GM12878 (cell line): ENCODE measurements around the gene ZNF585A. TPM values are rescaled to one million over a fixed set of nuclear protein-coding genes. Genes with fewer than 3 reads are reported as not detected.

Experiments used
- ATF3 ChIP-seq: IDR thresholded peaks from 2 replicates; pipeline ENCODE4 v1.6.1; 2011; ENCODE audit warnings: low read depth, mild to moderate bottlenecking, low read length, moderate library complexity, borderline replicate concordance; ENCODE audit errors: extremely low read depth
- BMI1 ChIP-seq: fragments of 450-650 bp; IDR thresholded peaks from 2 replicates; pipeline ENCODE4 v1.6.1; 2016; ENCODE audit warnings: mild to moderate bottlenecking, moderate library complexity, borderline replicate concordance
- CHD2 ChIP-seq: IDR thresholded peaks from 2 replicates; pipeline ENCODE4 v1.6.1; 2011; ENCODE audit warnings: low read depth, low read length, improper control_type of control experiment, borderline replicate concordance
- DPF2 ChIP-seq: fragments of 450-650 bp; IDR thresholded peaks from 2 replicates; pipeline ENCODE4 v1.6.1; 2017; ENCODE audit warnings: mild to moderate bottlenecking
- E2F4 ChIP-seq: IDR thresholded peaks from 2 replicates; pipeline ENCODE4 v1.6.1; 2012; ENCODE audit warnings: low read depth, low read length, improper control_type of control experiment
- E2F8 ChIP-seq: fragments of 450-650 bp; IDR thresholded peaks from 2 replicates; pipeline ENCODE4 v1.6.1; 2018; ENCODE audit warnings: mild to moderate bottlenecking, low read depth, moderate library complexity; ENCODE audit not compliant: partially characterized antibody
- ESRRA ChIP-seq: IDR thresholded peaks from 2 replicates; pipeline ENCODE4 v1.6.1; 2012; ENCODE audit warnings: mild to moderate bottlenecking, low read length, improper control_type of control experiment
- GATAD2B ChIP-seq: fragments of 450-650 bp; conservative IDR thresholded peaks from 2 replicates; pipeline ENCODE4 v1.6.1; 2017; ENCODE audit warnings: low read depth, mild to moderate bottlenecking, moderate library complexity
- HDAC2 ChIP-seq: fragments of 200-600 bp; sonication (generic); IDR thresholded peaks from 2 replicates; pipeline ENCODE4 v1.6.1; 2017
- HDAC6 ChIP-seq: fragments of 200-600 bp; sonication (generic); IDR thresholded peaks from one replicate; pipeline ENCODE4 v1.8.0; 2017; ENCODE audit warnings: antibody characterized with exemption; ENCODE audit not compliant: unreplicated experiment
- IKZF2 ChIP-seq, 2 experiments: fragments of 450-650 bp; IDR thresholded peaks; 2 replicates each; pipeline ENCODE4 v1.6.1; 2017; ENCODE audit warnings: mild to moderate bottlenecking in 2 of 2, moderate library complexity in 2 of 2
- JUNB ChIP-seq: IDR thresholded peaks from 2 replicates; pipeline ENCODE4 v1.6.1; 2016; ENCODE audit warnings: antibody characterized with exemption, mild to moderate bottlenecking
- MTA2 ChIP-seq: fragments of 450-650 bp; IDR thresholded peaks from 2 replicates; pipeline ENCODE4 v1.6.1; 2016; ENCODE audit warnings: low read depth, mild to moderate bottlenecking, moderate library complexity
- MXI1 ChIP-seq: fragments of 150-350 bp; IDR thresholded peaks from 2 replicates; pipeline ENCODE4 v1.6.1; 2011; ENCODE audit warnings: low read depth, mild to moderate bottlenecking, inconsistent platforms, low read length, improper control_type of control experiment
- NR2F1 ChIP-seq: fragments of 450-650 bp; conservative IDR thresholded peaks from 2 replicates; pipeline ENCODE4 v1.6.1; 2017; ENCODE audit warnings: mild to moderate bottlenecking
- SP1 ChIP-seq: IDR thresholded peaks from one replicate; pipeline ENCODE4 v1.6.1; 2011; ENCODE audit warnings: low read depth, low read length
- TARDBP ChIP-seq: IDR thresholded peaks from 2 replicates; pipeline ENCODE4 v1.6.1; 2016; ENCODE audit warnings: borderline replicate concordance
- USF2 ChIP-seq: IDR thresholded peaks from 2 replicates; pipeline ENCODE4 v1.6.1; 2011; ENCODE audit warnings: low read depth, low read length, improper control_type of control experiment, borderline replicate concordance
- ZNF217 ChIP-seq: fragments of 450-650 bp; IDR thresholded peaks from 2 replicates; pipeline ENCODE4 v1.6.1; 2017; ENCODE audit warnings: antibody characterized with exemption, mild to moderate bottlenecking
- ZNF24 ChIP-seq: fragments of 450-650 bp; IDR thresholded peaks from 2 replicates; pipeline ENCODE4 v1.6.1; 2017; ENCODE audit warnings: antibody characterized with exemption, mild to moderate bottlenecking
- ZNF274 ChIP-seq: IDR thresholded peaks from one replicate; pipeline ENCODE4 v1.8.0; 2011; ENCODE audit not compliant: insufficient read length, insufficient read depth
- ZNF592 ChIP-seq: fragments of 450-650 bp; IDR thresholded peaks from 2 replicates; pipeline ENCODE4 v1.6.1; 2017; ENCODE audit warnings: mild to moderate bottlenecking, moderate library complexity
- polyA plus RNA-seq, 11 experiments: library from polyadenylated mRNA; depleted of rRNA in 4 of 11; unstranded in 6 of 11; stranded (reverse) in 5 of 11; fragments of >200 nt; fragmentation: Nextera tagmentation in 4 of 11; fragmentation: Illumina TruSeq in 1 of 11; extraction: Ambion mirVana in 4 of 11; extraction: Trizol in 1 of 11; gene quantifications; 1 replicate in 1 of 11; 2 replicates in 10 of 11; pipeline versions ENCODE4 v1.2.1 to v1.2.3, GENCODE V29; 2011 to 2016; ENCODE audit warnings: inconsistent platforms in 2 of 11, missing spikeins in 2 of 11, low read depth in 1 of 11
- total RNA-seq, 4 experiments: library from RNA; depleted of rRNA in 3 of 4; stranded (reverse); fragments of >200 nt in 3 of 4; fragmentation: Illumina TruSeq in 1 of 4; extraction: Trizol in 1 of 4; gene quantifications; 2 replicates each; pipeline versions ENCODE4 v1.2.1 to v1.2.3, GENCODE V29; 2013 to 2021

Gene ZNF585A
- total and polyA plus RNA-seq, 10 of the 15 experiments (the other 5 are each of a cell fraction or from before 2014, with no cell fraction given), result 6.9 to 38.7 (median 14.0) TPM

GRCh38 chr19:37172368-37173366 is at the start of gene ZNF585A (continued):
- no peak for TF ChIP-seq E2F4
- no peak for TF ChIP-seq USF2
- TF ChIP-seq E2F8, result no peak
- no peak; the same call in 1 of the 2 replicates for TF ChIP-seq NR2F1
- no peak for TF ChIP-seq ZNF592
- TF ChIP-seq ATF3, result no peak
- TF ChIP-seq JUNB, result no peak
- TF ChIP-seq TARDBP, result peak; percentile 77
- no peak for TF ChIP-seq CHD2
- no peak for TF ChIP-seq ZNF217
- no peak for TF ChIP-seq HDAC2
- TF ChIP-seq GATAD2B, result no peak
- no peak for TF ChIP-seq MTA2
- no peak for TF ChIP-seq BMI1
- TF ChIP-seq IKZF2 (IDR thresholded peaks at IDR 0.05), result peak; percentile 77 to 81
- no peak for TF ChIP-seq SP1
- peak; percentile 77 for TF ChIP-seq MXI1
- TF ChIP-seq ZNF24, result no peak
- TF ChIP-seq HDAC6, result no peak
- no peak for TF ChIP-seq DPF2
- no peak for TF ChIP-seq ZNF274
- TF ChIP-seq ESRRA, result no peak
